Glomerular endothelial cell (primary cell): ENCODE measurements around the gene GADD45GIP1. TPM values are rescaled to one million over a fixed set of nuclear protein-coding genes. Genes with fewer than 3 reads are reported as not detected.
"Not testable (repeated sequence)": the region's sequence is repeated elsewhere in the genome, so short reads cannot be mapped to it uniquely, and the experiment has no call there.

Source experiments
- DNase-seq: peaks from one replicate; pipeline ENCODE4 v3.0.0-alpha.2; 2011; ENCODE audit warnings: low read depth, low spot score; ENCODE audit errors: extremely low read depth
- total RNA-seq: library from RNA; depleted of rRNA; stranded (reverse); fragments of >200 nt; gene quantifications from 2 replicates; pipeline ENCODE4 v1.2.3, GENCODE V29; 2015

Gene GADD45GIP1
- total RNA-seq, 1 donor from 2014 or later: 58.2 TPM

DNA sequence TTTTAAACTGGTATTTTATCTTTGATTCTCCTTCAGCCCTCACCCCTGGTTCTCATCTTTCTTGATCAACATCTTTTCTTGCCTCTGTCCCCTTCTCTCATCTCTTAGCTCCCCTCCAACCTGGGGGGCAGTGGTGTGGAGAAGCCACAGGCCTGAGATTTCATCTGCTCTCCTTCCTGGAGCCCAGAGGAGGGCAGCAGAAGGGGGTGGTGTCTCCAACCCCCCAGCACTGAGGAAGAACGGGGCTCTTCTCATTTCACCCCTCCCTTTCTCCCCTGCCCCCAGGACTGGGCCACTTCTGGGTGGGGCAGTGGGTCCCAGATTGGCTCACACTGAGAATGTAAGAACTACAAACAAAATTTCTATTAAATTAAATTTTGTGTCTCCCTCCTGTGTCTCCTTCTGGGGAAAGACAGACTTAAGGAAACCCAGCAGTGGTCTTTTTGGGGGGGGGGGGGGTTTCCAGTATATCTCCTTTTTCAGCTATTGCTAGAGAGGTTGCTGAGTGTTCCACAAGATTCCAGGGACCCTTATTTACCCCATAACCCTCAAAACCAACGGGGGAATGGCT lies 12.8 kb downstream of the GADD45GIP1 start:
- DNase-seq: no peak

DNA sequence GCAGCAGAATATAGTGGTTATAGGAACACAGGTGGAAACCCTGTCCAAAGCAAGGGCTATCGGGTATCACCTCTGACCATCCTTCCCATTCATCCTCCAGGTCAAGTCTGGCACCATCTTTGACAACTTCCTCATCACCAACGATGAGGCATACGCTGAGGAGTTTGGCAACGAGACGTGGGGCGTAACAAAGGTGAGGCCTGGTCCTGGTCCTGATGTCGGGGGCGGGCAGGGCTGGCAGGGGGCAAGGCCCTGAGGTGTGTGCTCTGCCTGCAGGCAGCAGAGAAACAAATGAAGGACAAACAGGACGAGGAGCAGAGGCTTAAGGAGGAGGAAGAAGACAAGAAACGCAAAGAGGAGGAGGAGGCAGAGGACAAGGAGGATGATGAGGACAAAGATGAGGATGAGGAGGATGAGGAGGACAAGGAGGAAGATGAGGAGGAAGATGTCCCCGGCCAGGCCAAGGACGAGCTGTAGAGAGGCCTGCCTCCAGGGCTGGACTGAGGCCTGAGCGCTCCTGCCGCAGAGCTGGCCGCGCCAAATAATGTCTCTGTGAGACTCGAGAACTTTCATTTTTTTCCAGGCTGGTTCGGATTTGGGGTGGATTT lies 13.5 kb downstream of the GADD45GIP1 start:
- no peak for DNase-seq

DNA sequence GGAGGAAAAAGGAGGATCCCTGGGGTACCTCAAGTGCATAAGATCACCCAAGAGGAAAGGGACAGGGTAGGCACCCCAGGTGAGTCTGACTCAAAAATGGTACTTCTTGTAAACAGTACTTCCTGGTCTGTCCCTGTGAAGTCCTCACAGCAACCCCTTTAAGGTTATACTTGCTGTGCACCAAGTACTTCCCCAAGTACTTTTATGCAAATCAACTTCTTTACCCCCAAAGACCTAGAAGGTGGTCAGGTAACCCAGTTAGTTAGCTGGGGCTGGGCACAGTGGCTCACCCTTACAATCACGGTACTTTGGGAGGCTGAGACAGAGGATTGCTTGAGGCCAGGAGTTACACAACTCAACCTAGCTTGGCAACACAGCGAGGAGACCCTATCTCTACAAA lies 16.1 kb downstream of the GADD45GIP1 start:
- DNase-seq: no peak

DNA sequence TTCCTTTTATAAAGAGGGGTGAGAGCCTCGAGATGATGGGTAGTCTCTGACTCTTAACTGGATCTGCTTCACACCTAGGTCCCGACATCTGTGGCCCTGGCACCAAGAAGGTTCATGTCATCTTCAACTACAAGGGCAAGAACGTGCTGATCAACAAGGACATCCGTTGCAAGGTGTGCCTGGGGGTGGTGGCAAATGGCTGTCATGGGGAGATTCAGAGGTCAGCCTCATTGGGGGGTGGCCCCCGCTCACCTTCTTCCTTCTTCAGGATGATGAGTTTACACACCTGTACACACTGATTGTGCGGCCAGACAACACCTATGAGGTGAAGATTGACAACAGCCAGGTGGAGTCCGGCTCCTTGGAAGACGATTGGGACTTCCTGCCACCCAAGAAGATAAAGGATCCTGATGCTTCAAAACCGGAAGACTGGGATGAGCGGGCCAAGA lies 17.0 kb downstream of the GADD45GIP1 start:
- DNase-seq: no peak

- DNase-seq: no peak
Observed at GRCh38 chr19:12938779-12939601, 18.0 kb downstream of the GADD45GIP1 start.

DNA sequence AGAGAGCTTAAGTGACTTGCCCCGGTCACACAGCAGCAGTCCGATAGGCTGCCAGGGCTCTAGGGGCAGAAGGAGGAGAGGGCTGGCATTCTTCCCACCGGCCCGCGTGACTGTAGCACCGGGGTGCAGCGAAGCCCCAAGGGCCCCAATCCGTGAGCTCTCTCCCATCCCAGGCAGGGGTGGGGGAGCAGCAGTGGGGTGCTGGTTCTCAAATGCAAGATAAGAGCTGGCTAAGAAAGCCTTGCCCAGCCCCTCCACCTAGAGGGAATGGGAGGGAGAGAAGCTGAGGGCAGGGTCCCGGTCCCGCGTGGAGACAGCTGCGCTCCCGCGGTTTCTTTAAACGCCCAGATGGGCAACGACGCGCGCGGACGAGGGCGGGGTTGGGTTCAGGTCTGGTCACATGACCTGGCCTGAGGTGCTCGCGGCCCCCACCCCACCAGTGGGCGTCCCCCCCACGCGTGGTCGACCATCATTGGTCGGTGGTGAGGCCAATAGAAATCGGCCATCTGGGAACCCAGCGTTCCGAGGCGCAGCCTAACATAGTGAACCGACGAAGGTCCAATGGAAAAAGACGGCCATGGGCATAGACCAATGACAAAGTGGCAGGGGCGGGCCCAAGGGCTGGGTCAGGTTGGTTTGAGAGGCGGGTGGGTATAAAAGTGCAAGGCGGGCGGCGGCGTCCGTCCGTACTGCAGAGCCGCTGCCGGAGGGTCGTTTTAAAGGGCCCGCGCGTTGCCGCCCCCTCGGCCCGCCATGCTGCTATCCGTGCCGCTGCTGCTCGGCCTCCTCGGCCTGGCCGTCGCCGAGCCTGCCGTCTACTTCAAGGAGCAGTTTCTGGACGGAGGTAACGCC lies 18.9 kb downstream of the GADD45GIP1 start, which contains the start of gene CALR:
Gene CALR (plus strand): TSS at position 683 of the 852 bp plus-strand sequence. CDS start 71 bp downstream, at position 754.
- peak; percentile 93 for DNase-seq

GRCh38 chr19:12937093-12937926 lies 19.7 kb downstream of the GADD45GIP1 start:
- no peak for DNase-seq

- no peak for DNase-seq
Observed at GRCh38 chr19:12936582-12936981, 20.4 kb downstream of the GADD45GIP1 start.

- no peak for DNase-seq
Observed at GRCh38 chr19:12935071-12935470, 22.0 kb downstream of the GADD45GIP1 start.

DNA sequence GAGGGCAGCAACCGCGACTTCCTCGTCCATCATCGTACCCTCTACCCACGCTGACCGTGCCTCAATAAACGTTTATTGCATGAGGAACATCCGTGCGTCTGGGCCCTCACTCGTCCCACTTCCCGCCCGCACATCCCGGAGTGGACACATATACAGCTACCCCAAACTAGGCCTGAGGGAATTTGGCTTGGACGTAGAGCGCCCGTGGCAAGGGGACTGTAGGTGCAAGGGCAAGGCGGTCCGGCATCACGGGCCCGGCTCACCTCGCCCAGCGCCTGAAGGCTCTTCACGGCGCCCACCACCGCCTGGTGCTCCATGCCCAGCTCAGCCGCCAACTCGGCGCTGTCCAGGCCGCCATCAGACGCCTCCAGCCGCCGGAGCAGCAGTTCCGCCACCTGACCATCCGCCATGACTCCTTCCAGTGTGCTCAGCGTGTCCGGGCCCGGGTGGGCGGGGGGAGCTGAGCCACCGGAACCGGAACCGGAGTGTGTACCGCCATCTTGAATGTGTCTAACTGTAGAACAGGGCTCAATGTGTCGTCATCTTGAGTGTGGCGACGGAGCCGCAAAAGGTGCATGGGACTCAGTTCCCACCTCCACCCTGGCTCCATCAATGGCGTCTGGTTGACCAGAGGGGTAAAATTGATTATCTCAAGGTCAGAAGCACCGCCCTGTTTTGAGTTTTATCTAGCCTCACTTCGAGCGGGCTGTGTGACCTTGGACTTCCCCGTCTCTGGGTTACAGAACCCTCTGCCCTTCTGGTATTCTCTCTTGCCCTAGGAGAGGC lies 23.5 kb downstream of the GADD45GIP1 start, which contains the start of gene FARSA:
Gene FARSA (minus strand): TSS at position 425 of the 786 bp plus-strand sequence. CDS start 15 bp downstream, at position 410.
- peak; percentile 34 for DNase-seq

DNA sequence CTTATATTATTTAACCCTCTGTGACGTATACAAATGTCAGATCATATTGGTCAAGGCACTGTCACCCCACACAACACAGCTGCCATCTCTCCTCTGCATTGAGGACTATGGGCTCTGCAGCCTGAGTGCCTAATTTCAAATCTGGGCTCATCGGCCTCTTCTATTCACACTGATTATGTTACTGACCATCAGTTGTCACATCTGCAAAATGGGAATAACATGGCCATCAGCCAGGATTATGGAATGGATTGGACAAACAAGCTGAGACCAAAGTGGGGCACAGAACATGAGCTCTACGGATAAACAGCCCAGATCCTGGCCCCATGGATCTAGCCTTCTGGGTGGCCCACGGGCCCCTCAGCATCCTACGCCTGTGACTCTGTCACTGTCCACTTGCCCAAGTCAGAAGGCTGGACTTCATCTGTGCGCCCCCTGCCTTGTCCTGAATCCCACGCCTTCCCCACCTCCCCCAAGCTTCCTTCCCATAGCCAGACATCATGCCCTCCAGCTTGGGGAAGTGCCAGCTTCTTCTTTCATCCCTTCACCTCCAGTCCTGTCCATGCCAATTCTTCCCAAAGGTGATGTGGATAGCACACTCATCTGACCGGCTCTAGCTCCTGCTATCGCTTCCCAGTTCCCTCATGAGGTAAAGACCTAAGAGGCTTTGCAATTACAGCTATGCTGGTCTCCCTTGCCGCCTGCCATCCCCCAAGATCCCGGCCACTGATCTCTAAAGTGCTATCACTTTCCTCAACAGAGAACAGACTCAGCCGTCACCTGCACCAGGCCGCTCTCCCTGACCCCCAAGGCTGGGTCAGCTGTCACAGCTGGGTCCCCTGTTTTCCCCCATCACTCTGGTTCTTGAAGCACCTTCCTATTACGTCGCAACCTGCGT lies 24.4 kb downstream of the GADD45GIP1 start:
- no peak for DNase-seq

DNA sequence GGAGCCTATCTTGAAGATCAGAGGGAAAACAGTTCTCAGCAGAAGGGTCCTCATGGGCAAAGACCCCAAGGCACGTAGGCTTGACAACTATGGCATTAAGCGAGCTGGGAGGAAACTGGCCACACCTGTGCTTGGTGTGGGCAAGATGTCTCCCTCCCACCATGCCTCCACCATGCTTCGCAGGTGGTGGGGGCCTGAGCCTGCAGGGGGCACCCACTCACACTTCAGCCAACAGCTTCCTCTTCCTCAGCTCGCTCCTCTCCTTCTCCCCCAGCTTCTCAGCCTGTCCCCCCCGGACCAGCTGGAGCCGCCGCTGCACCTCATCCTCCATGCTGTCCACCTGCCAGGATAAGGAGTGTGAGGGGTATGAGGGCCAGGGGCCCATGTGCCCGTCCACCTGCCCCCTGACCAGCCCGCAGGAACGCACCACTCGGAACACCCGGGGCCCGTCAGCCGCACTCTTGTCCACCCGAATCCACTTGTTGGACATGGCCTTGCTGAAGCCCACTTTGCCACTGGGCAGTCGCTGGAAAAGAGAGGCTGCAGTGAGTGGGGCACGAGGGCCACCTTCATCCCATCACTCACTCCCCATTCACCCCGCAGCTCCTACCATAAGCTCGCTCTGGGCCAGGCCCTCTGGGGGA lies 26.9 kb downstream of the GADD45GIP1 start:
- no peak for DNase-seq

DNA sequence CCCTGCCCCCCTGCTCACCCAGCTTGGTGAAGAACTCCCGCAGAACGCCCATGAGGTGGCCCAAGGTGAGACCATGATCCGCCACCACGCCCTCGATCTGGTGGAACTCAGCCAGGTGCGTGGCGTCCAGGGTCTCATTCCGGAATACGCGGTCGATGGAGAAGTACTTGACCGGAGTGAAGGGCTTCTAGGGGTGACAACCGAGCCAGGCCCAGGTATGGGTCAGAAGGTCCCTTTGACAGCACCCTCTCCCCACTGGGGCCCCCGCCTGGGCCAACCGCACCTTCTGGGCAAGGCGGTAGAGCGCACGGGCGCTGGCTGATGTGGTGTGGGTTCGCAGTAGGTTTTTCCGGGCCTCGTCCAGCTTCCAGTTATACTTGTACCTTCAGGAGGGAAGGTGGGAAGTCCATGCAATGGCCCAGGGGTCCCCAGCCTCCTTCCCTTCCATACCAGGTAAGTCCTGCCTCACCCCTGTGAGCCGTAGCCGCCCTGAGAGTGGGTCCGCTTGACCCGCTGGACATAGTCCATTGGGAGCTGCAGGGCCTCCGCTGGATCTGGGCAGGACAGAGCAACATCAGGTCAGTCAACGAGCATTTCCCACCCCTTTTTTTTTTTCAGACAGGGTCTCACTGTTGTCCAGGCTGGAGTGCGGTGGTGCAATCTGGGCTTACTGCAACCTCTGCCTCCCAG lies 32.3 kb downstream of the GADD45GIP1 start:
- no peak for DNase-seq

- no peak for DNase-seq
Observed at GRCh38 chr19:12922959-12923358, 34.1 kb downstream of the GADD45GIP1 start.

DNA sequence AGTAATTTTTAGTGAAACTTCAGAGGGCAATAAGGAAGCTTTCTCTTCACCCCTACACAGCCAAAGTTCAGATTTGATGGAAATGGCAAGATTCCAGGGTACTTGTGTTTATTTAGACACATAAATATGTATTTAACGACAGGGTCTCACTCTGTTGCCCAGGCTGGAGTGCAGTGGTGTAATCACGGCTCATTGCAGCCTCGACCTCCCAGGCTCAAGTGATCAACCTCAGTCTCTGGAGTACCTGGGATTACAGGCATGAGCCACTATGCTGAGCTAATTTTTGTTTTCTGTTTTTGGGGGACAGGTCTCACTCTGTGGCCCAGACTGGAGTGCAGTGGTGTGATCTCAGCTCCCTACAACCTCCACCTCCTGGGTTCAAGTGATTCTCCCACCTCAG lies 36.0 kb downstream of the GADD45GIP1 start:
- DNase-seq: no peak

DNA sequence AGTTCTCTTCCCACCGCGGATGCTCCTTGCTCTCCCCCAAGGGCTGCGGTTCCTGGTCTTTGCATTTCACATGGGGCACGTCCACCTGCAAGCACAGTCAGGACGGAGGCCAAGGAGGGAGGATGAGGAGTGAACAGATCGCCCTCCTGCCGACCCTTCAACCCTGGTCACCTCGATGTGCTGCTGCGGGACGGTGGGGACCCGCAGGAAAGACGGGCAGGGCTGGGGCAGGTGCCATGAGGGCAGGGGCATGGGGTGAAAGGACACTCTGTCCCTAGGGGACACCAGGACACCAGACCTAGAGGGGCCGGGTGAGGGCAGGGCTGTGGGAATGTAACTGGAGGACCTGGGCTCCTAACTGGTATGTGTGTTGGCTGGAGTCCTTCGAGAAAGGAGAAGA lies 38.8 kb downstream of the GADD45GIP1 start:
- no peak for DNase-seq

GRCh38 chr19:12915860-12916259 lies 41.2 kb downstream of the GADD45GIP1 start:
- DNase-seq: not testable (repeated sequence)
